Effector memory CD8-positive, alpha-beta T cell (primary cell): Measurements from ENCODE around the gene ZC3H12C.

ENCODE experiments used
- ATAC-seq: fragments of 150-1000 bp; cut with Tn5 transposase; replicated peaks from 2 replicates; pipeline ENCODE4 v1.10.0; 2021; ENCODE audit warnings: mild to moderate bottlenecking, moderate library complexity
- DNase-seq, 3 experiments: peaks; one replicate each; pipeline ENCODE4 v3.0.0; 2021
- H3K27ac Mint-ChIP-seq, 2 donors: one replicate each; pipeline ENCODE4 v1.8.0; 2022; ENCODE audit warnings: mild to moderate bottlenecking in 2 of 2, mixed read lengths in 2 of 2, moderate library complexity in 2 of 2
- H3K27me3 Mint-ChIP-seq, 2 donors: one replicate each; pipeline ENCODE4 v1.8.0; 2022; ENCODE audit warnings: mixed read lengths in 2 of 2
- H3K36me3 Mint-ChIP-seq: one replicate; pipeline ENCODE4 v1.8.0; 2022; ENCODE audit warnings: mild to moderate bottlenecking, moderate library complexity, mixed read lengths; ENCODE audit not compliant: insufficient read depth
- H3K4me1 Mint-ChIP-seq, 2 donors: one replicate each; pipeline ENCODE4 v1.8.0; 2022; ENCODE audit warnings: low read depth in 2 of 2, mixed read lengths in 2 of 2
- H3K4me3 Mint-ChIP-seq, 2 donors: one replicate each; pipeline ENCODE4 v1.8.0; 2022; ENCODE audit warnings: mild to moderate bottlenecking in 2 of 2, mixed read lengths in 2 of 2, moderate library complexity in 2 of 2
- H3K9me3 Mint-ChIP-seq, 2 donors: one replicate each; pipeline ENCODE4 v1.8.0; 2022; ENCODE audit warnings: mixed read lengths in 2 of 2

Gene ZC3H12C

DNA sequence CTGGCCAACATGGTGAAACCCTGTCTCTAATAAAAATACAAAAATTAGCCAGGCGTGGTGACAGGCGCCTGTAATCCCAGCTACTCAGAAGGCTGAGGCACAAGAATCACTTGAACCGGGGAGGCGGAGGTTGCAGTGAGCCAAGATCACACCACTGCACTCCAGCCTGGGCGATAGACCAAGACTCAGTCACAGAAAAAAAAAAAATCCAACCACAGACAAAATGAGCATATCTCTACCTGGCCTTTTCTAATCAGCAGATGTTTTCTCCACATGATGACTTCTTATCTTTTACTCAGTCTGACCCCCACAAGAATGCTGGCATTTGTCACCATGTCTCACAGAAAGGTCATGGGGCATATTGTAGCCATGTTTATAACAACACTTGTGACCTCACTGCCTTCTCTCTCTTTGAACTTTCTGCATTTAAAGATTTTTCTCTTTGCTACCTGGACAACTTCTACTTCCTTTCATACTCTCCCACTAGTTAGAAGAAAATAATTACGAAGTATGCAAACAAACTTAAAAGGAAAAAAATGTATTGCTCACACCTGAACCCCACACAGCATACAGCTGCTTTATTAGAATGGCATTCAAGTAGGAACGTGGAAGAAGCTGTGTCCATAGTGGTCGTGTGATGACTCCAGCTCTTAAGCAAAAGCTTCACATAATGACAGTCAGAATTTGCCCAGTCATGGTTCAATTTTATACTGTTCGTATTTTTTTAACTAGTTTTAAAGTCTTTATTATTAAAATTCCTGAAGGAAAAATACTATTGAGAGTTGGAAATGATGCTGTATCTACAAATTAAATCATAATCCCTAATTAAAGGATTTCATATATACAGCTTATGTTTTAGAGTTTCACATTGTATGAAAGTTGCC is 65.4 kb downstream of the ZC3H12C start:
- no peak overlapping the region for H3K27ac Mint-ChIP-seq
- no peaks in the 10 kb centered on the region for H3K9me3 Mint-ChIP-seq
- H3K27me3 Mint-ChIP-seq, result peaks cover 16 to 27% of the 10 kb centered on the region in 2 donors
- ATAC-seq (no peak), DNase-seq (no peak)
- no peak overlapping the region for H3K4me3 Mint-ChIP-seq
- no peaks in the 10 kb centered on the region for H3K36me3 Mint-ChIP-seq
- H3K4me1 Mint-ChIP-seq, result no peaks in the 10 kb centered on the region

DNA sequence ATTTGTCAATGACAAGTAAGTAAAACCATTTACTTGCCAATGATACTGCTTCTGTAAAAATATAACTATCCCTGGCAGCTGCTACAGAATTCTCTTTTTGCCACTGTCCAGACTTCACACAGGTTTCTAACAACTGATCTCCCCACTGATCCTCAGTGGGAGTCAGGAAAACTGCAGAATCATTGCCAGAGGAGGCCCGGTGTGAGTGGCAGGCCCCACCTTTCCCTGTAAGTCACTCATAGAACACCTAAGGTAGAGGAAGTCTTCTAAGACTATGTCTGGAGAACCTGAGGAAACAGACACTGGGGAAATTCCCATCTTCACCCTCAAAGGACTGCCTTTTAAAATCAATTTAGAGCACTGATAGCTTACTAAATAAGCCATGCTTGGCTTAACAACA is 66.3 kb downstream of the ZC3H12C start:
- ATAC-seq (no peak), DNase-seq (no peak)
- H3K9me3 Mint-ChIP-seq, result no peaks in the 10 kb centered on the region
- no peak overlapping the region for H3K4me3 Mint-ChIP-seq
- H3K36me3 Mint-ChIP-seq, result no peaks in the 10 kb centered on the region
- peaks cover 26 to 30% of the 10 kb centered on the region in 2 donors for H3K27me3 Mint-ChIP-seq
- H3K4me1 Mint-ChIP-seq, result no peaks in the 10 kb centered on the region
- H3K27ac Mint-ChIP-seq, result no peak overlapping the region

DNA sequence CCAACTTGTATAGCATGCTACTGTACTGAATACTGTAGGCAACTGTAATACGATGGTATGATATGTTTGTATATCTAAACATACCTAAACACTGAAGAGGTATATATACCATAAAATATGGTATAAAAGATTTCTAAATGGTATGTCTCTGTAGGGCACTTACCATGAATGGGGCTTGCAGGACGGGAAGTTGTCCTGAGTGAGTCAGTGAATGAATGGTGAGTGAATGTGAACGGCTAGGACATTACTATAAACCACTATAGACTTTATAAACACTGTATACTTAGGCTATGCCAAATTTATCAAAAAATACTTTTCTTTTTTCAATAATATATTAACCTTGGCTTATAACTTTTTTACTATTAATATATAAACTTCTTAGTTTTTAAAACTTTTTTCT is 66.8 kb downstream of the ZC3H12C start:
- H3K36me3 Mint-ChIP-seq, result no peaks in the 10 kb centered on the region
- no peaks in the 10 kb centered on the region for H3K9me3 Mint-ChIP-seq
- no peaks in the 10 kb centered on the region for H3K4me1 Mint-ChIP-seq
- DNase-seq (no peak), ATAC-seq (no peak)
- peaks cover 27 to 35% of the 10 kb centered on the region in 2 donors for H3K27me3 Mint-ChIP-seq
- H3K27ac Mint-ChIP-seq, result no peak overlapping the region
- no peak overlapping the region for H3K4me3 Mint-ChIP-seq

DNA sequence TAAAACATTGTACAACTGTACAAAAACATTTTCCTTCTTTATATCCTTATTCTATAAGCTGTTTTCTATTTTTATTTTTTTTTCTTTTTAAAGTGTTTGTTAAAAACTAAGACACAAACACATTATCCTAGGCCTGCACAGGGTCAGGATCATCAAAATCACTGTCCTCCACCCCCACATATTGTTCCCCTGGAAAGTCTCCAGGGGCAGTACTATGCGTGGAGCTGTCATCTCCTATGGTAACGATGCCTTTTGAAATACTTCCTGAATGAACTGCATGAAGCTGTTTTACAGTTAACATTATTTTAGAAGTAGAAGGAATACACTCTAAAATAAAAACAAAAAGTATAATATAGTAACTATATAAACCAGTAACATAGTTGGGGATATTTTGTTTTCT is 67.2 kb downstream of the ZC3H12C start:
- Mint-ChIP-seq H3K36me3 (no peaks in the 10 kb centered on the region), H3K27ac (no peak overlapping the region), H3K4me3 (no peak overlapping the region), H3K27me3 (peaks cover 27 to 39% of the 10 kb centered on the region in 2 donors), H3K4me1 (no peaks in the 10 kb centered on the region), H3K9me3 (no peaks in the 10 kb centered on the region)
- ATAC-seq (no peak), DNase-seq (no peak)

DNA sequence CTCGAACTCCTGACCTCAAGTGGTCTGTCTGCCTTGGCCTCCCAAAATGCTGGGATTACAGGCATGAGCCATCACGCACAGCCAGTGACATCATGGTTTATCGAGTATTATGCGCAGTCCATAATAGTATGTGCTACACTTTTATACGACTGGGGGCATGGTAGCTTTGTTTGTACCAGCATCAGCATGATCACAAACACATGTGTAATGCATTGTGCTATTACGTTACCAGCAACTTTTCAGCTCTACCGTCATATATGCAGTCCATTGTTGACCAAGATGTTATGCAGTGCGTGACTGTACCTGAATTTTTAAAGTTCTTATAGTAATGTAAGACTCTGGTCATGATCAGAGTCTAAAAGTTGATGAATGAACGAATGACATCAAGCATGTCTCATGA is 67.9 kb downstream of the ZC3H12C start:
- ATAC-seq (no peak), DNase-seq (no peak)
- Mint-ChIP-seq H3K27me3 (peaks cover 27 to 40% of the 10 kb centered on the region in 2 donors), H3K4me3 (no peak overlapping the region), H3K4me1 (no peaks in the 10 kb centered on the region), H3K36me3 (no peaks in the 10 kb centered on the region), H3K9me3 (no peaks in the 10 kb centered on the region), H3K27ac (no peak overlapping the region)

DNA sequence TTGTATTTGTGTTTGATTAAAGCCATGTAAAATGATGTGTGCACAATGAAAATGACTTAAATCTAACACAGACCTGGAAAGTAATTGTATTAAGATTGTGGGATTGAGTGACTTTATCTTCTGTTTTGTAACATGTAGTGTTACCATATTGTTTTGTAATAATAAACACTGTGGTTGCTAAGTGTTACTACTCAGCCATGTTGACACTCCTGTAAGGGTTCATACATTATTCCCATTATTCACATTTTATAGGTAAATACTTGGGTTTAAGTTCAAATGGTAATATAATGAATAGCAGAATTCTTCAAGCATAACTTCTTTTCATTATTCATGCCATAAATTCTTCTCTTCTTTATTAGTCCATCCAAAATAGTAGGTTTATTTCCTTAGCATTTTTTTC is 69.0 kb downstream of the ZC3H12C start:
- DNase-seq, result no peak
- H3K27me3 Mint-ChIP-seq, result peaks cover 27 to 40% of the 10 kb centered on the region in 2 donors
- no peak for ATAC-seq
- H3K9me3 Mint-ChIP-seq, result no peaks in the 10 kb centered on the region
- no peaks in the 10 kb centered on the region for H3K36me3 Mint-ChIP-seq
- H3K4me1 Mint-ChIP-seq, result no peaks in the 10 kb centered on the region
- H3K4me3 Mint-ChIP-seq, result no peak overlapping the region
- H3K27ac Mint-ChIP-seq, result no peak overlapping the region

DNA sequence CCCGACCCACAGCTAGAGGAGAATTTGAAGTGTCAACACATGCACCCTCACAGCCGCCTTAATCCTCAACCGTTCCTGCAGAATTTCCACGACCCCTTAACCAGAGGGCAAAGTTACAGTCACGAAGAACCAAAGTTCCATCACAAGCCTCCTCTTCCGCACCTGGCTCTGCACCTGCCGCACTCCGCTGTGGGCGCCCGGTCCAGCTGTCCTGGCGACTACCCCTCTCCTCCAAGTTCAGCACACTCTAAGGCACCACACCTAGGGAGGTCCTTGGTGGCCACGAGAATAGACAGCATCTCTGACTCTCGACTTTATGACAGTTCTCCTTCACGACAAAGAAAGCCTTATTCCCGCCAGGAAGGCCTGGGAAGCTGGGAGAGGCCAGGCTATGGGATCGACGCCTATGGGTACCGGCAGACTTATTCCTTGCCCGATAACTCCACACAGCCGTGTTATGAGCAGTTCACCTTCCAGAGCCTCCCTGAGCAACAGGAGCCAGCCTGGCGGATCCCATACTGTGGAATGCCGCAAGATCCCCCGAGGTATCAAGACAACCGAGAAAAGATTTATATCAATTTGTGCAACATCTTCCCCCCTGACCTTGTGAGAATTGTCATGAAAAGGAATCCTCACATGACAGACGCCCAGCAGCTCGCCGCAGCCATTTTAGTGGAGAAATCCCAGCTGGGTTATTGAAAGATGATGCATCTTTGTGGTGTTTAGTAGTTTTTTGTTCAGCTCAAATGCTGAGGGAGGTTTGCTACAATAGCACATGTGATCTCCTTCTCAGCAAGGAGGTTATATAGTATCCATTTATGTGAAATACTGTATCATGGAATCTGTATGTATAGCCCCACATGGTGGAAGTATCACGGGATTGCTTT is 72.1 kb downstream of the ZC3H12C start:
- ATAC-seq (no peak), DNase-seq (no peak)
- no peaks in the 10 kb centered on the region for H3K4me1 Mint-ChIP-seq
- H3K36me3 Mint-ChIP-seq, result no peaks in the 10 kb centered on the region
- H3K27me3 Mint-ChIP-seq, result peaks cover 18 to 32% of the 10 kb centered on the region in 2 donors
- H3K9me3 Mint-ChIP-seq, result no peaks in the 10 kb centered on the region
- H3K4me3 Mint-ChIP-seq, result no peak overlapping the region
- no peak overlapping the region for H3K27ac Mint-ChIP-seq

DNA sequence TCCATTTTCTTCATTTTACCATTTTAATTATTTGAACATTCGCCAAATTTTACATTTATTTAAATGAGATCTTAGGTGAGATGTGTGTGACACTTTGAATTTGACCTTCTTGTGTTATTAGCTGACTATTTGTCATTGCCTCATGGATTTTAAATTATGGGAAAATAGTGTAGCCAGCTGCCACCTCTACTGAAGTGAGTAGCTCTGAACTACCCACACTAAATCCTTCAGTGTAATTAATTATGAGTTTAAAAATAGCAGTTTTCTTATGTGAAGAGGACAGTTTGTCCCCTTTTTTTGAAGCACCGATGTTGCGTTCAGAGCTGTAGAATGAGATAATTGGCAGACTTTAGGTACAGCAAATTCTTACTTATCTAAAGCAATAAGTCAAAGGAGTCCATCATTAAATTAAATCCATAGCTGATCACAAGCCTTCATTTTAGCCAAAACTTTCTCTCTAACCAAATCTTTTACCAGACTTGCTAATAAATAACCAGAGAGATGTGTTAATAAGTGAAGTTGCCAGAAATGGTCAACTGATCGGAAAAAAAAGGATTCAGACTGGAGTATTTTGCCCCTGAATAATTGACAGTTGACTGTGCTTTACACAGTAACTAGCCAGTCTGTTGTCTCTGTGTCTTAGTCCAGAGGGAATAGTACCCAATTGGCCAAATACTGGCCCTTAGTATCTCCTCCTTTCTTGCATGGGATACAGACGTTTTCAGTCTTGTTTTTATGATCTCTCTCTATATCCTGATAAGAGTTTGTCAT is 75.0 kb downstream of the ZC3H12C start:
- ATAC-seq (no peak), DNase-seq (no peak)
- H3K4me1 Mint-ChIP-seq, result no peaks in the 10 kb centered on the region
- peaks cover 26 to 37% of the 10 kb centered on the region in 2 donors for H3K27me3 Mint-ChIP-seq
- no peak overlapping the region for H3K4me3 Mint-ChIP-seq
- H3K27ac Mint-ChIP-seq, result no peak overlapping the region
- no peaks in the 10 kb centered on the region for H3K9me3 Mint-ChIP-seq
- no peaks in the 10 kb centered on the region for H3K36me3 Mint-ChIP-seq

DNA sequence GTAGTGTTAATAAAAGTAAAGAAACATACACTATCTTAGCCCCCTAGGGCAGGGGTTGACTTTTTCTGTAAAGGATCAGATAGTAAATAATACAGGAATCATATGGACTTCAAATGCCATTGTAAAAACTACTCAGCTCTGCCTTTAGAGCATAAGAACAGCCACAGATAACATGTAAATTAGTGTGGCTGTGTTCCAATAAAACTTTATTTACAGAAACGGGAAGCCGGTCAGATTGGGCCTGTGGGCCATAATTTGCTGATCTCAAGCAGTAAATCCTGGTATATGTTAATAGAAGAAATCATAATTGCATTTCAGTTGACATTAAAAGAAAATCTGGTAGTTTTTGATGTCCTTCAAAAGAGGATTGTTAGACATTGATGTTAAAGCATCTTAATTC is 76.5 kb downstream of the ZC3H12C start:
- DNase-seq, result no peak
- ATAC-seq, result no peak
- H3K4me3 Mint-ChIP-seq, result no peak overlapping the region
- no peaks in the 10 kb centered on the region for H3K9me3 Mint-ChIP-seq
- H3K4me1 Mint-ChIP-seq, result peaks cover 4 to 6% of the 10 kb centered on the region in 2 donors
- peaks cover 20 to 26% of the 10 kb centered on the region in 2 donors for H3K27me3 Mint-ChIP-seq
- no peak overlapping the region for H3K27ac Mint-ChIP-seq
- no peaks in the 10 kb centered on the region for H3K36me3 Mint-ChIP-seq

DNA sequence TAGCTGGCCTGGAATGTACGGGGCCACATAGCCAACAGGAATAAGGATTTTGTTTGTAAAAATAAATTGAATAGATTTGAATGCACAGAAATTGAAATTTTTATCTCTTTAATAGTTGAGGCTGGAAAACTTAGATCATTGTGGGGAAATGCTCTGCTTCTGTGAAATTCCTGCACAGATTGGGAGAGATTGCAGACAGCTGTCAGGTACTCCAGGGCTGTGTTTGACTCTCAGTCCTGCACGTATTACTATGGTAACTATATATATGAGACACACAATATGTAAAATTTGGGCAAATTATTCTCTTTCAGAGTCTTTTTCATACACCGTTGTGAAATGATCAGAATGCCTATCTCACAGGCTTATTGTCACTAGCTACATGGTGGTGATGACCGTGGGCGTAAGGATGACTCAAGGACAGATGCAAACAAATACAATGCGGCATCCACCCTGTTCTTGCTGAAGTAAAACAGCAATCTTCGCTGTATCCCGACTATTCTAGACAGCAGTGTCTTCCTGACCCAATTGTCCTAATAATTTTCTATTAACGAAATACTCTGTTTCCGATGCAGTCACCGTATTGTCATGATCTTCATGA is 79.4 kb downstream of the ZC3H12C start:
- H3K9me3 Mint-ChIP-seq, result no peaks in the 10 kb centered on the region
- ATAC-seq, result no peak
- H3K36me3 Mint-ChIP-seq, result no peaks in the 10 kb centered on the region
- no peak for DNase-seq
- H3K27ac Mint-ChIP-seq, result no peak overlapping the region
- H3K4me3 Mint-ChIP-seq, result no peak overlapping the region
- peaks cover 12 to 26% of the 10 kb centered on the region in 2 donors for H3K27me3 Mint-ChIP-seq
- H3K4me1 Mint-ChIP-seq, result peaks cover 4 to 6% of the 10 kb centered on the region in 2 donors

DNA sequence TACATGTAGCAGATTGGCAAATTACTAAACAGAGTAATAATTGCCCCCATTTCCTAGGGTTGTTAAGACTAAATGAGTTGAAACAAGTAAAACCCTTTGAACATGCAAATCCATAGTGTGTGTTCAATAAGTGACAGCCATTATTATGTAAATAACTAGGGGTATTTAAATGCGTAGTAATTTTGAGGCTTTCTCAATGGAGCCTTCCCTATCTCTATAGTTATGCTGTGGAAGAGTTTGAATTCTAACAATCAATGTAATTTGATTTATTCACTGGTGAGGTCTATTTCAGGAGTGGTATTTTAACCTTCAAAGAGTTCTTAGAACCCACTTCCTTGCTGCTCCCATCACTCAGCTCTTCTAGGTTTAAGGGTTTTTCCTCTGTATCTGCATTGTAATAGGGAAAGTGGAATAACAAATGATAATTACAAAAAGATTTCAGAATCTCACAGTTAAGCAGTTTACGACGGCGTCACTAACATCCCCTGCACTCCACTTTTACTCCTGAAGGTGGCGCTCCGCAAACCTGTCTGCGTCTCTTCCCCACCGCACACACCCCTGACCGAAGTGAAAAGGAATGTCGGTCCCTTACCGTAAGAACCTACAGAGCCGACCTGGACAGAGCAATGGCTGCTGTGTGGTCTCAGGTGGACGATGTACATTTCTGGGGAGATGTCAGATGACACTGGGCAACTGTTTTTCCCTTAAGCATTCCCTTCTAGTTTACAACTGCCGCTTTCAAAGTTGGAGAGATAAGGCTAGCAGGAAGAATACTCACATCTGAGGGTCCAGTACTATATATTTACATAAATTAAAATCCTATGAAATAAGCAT is 80.8 kb downstream of the ZC3H12C start:
- Mint-ChIP-seq H3K9me3 (no peaks in the 10 kb centered on the region), H3K27ac (peak overlapping the region in 1 of 2 donors; percentile 51), H3K4me3 (peak overlapping the region; percentile 31 to 60), H3K4me1 (peaks cover 4 to 6% of the 10 kb centered on the region in 2 donors), H3K27me3 (peaks cover 12 to 26% of the 10 kb centered on the region in 2 donors), H3K36me3 (no peaks in the 10 kb centered on the region)
- peak; percentile 89 for ATAC-seq
- DNase-seq, result peak; percentile 45 to 57 (median 49)

DNA sequence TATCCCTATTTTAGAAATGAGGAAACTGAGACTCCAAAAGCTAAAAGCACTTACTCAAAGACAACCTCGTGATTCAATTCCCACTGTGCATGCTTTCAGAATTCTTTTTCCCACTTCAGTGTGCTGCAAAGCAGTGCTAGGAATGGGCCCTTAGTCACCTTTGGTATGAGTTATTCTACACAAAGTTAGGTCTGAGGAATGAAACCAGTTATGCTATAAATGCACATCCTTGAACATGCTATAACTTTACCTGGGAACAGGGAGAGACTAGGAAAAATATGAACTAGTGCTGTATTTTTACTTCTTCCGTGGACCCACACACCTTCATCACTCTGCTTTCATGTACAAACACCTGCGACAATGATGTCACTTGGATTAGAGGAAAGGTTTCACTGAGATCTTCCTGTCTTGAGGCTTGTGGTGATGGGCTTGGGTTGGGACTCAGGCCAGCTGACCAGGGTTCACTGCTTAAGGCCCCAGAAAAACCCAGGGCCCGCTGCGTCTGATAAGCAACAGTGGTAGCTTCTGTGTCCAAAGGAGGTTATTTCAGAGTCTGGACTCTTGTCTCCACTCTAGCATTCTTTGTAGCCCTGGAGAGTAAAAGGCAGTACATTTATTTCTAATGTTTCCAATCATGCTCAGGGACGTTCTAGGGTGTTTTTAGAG is 81.6 kb downstream of the ZC3H12C start:
- no peak for DNase-seq
- Mint-ChIP-seq H3K4me3 (no peak overlapping the region), H3K36me3 (no peaks in the 10 kb centered on the region)

More for the DNA sequence above, 81.6 kb downstream of the ZC3H12C start:
- H3K4me1 Mint-ChIP-seq, result peaks cover 4 to 6% of the 10 kb centered on the region in 2 donors
- H3K27me3 Mint-ChIP-seq, result peaks cover 12 to 20% of the 10 kb centered on the region in 2 donors
- no peak for ATAC-seq
- H3K27ac Mint-ChIP-seq, result peak overlapping the region in 1 of 2 donors; percentile 51
- H3K9me3 Mint-ChIP-seq, result no peaks in the 10 kb centered on the region
